GM06990 (cell line): ENCODE data around the gene HIC2.
A peak's percentile ranks its signal among the peaks of the same experiment; 100 is the strongest.
"Not testable (repeated sequence)": the region's sequence is repeated elsewhere in the genome, so short reads cannot be mapped to it uniquely, and the experiment has no call there.

ENCODE experiments used
- DNase-seq: peaks from one replicate; pipeline ENCODE4 v3.0.0-alpha.2; 2011; ENCODE audit not compliant: insufficient read length; ENCODE audit errors: extremely low read depth
- H3K27me3 ChIP-seq: replicated peaks from 2 replicates; pipeline ENCODE4 v1.6.0; 2011; ENCODE audit warnings: low read length; ENCODE audit not compliant: control insufficient read depth, insufficient read depth
- H3K36me3 ChIP-seq: 2 replicates; pipeline ENCODE4 v1.5.1; 2011; ENCODE audit warnings: low read length; ENCODE audit not compliant: control insufficient read depth, insufficient read depth
- H3K4me3 ChIP-seq: replicated peaks from 2 replicates; pipeline ENCODE4 v1.5.1; 2011; ENCODE audit warnings: low read depth, mild to moderate bottlenecking, control low read depth, low read length

Gene HIC2

DNA sequence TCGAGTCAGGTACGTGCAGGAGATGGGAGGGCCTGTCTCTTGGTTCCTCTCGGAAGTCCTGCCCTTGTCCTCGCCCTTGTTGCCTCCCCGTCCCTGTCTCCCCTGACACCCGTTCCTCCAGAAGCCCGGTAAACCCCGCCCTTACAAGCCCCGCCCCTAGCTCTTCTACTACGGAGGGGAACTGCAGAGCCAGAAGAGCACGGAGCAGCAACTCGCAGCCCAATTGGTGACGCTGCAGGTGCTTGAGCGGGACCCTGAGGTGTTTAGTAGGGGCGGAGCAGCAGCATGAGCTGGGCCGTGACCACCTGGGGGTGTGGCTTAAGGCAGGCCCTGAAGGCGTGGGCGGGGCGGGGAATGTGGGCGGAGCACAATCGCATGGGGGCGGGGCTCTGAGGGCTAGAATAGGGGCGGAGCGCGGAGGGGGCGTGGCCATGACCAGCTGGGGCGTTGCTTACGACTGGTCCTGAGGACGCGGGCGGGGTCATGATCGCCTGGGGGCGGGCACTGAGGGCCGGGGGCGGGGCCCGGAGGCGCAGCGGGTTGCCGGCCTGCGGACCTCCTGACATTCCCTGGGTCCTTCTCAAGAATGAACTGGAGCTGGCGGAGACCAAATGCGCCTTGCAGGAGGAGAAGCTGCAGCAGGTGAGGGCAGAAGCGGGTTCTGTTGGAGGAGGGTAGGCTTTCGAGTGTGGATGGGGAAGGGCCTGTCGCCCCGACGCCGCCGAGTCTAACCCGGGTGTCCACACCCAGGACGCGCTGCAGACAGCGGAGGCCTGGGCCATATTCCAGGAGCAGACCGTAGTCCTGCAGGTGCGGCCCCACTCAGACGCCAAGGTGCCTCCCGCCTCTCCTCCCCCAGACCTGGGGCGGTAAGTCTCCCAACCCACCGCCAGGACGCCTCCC, 51.3 kb downstream of the HIC2 start:
- DNase-seq = peak; percentile 83
- not testable (repeated sequence) for H3K36me3 ChIP-seq, H3K27me3 ChIP-seq
- H3K4me3 ChIP-seq = peak overlapping the region; percentile 40

DNA sequence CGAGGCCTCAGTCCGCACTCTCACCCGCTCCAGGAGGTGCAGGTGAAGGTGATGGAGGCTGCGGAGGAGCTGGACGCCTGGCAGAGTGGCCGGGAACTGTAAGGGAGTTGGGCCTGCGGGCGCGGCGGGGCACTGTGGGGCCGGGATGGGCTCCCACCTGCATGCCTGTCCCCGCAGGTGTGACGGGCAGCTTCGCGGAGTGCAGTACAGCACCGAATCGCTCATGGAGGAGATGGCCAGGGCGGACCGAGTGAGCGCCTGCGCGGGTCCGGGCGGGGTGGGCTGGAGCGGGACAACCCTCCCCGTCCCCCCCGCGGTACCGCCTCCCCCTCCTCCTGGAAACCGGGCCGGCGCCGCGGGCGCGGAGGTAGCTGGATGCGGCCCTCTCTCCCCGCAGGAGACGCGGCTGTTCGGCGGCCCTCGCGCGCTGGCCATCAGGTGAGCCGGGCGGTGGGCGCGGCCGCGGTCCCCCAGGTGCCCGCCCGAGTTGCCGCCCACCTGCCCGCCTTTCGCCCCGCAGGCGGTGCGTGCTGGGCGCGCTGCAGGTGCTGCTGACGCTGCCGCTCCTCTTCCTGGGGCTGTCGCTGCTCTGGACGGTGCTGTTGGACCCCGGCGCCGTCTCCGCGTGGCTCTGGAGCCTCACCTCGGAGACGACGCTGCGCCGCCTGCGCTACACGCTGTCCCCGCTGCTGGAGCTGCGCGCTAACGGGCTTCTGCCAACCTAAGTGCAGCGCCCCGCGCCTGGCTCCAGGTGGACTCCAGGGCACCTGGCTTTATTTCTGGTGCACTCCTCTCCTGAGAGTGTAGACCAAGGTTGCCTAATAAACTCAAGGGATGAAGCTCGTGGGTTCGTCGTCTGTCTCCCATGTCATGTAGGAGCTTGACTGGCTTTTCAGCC, 52.2 kb downstream of the HIC2 start:
- DNase-seq, H3K36me3 ChIP-seq, H3K27me3 ChIP-seq, H3K4me3 ChIP-seq: not testable (repeated sequence)

DNA sequence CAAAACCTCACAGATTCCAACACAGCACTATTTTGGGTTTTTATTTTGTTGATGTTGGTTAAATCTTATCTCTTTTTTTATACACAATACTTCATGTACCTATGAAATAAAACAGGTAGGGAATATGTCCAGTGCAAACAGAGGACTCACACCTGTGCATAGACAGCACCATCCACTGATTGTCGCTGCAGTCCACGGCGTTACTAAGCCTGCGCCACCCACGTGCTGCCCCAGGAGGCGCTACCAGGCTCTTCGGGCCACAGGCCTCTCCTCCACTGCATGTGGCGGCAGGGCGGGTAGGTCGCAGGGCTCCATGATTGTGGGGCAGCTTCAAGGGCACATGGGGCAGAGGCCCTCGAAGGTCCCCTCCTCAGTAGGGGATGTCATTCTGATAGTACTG, 55.8 kb downstream of the HIC2 start:
- not testable (repeated sequence) for H3K4me3 ChIP-seq, H3K27me3 ChIP-seq, DNase-seq, H3K36me3 ChIP-seq

DNA sequence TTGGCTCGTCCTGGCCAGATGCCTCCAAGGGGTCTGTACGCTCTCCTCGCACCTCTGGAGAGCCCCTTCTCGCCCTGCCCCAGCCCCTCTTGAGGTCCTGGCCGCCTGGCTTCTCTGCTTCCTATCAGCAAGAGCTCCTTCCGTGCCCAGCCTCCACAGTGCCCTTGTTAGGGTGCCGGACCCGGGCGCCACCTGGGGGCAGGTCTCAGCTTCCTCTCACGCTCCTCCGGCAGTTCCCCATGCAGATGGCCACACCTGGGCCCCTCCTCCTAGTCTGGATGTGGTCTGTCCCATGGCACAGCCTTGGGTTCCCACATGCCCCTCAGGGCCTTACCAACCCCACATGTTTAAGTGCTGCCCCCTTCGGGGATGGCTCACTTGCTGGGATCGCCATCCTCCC, 56.5 kb downstream of the HIC2 start:
- not testable (repeated sequence) for H3K4me3 ChIP-seq, H3K27me3 ChIP-seq, H3K36me3 ChIP-seq, DNase-seq

DNA sequence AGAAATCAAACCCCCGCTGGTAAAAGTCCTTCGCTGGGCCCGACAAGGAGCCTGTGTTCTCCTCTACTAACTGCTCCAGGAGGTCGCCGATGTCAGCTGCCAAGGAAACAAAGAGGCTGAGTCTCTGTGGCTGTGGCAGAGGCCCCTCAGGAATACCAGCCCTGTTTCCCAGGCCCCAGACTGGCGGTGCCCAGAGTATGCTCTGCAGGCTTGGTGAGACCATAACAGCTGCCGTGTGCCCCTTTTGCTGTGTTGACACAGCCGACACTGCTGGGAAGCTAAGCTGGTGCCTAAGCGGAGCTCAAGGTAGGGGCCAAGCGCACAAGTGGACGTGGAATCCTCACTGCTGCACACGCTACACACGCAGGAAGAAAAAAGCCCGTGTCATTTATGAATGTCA, 66.9 kb downstream of the HIC2 start:
- H3K4me3 ChIP-seq, H3K27me3 ChIP-seq, DNase-seq, H3K36me3 ChIP-seq: not testable (repeated sequence)

DNA sequence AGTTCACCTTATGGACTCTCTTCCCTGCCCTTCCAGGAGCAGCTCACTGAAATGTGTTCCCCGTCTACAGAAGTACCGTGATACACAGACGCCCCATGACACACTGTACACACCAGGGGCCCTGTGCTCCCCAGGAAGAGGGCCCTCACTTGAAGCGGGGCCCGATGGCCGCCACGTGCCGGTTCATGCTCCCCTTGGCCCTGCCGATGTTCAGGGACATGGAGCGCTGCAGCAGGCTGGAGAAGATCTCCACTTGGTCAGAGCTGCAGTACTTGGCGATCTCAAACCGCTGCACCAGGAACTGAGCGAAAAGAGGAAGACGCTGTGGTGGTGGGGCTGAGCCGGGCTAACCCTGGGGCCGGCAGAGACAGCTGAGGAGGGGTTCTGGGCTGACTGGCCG, 70.6 kb downstream of the HIC2 start:
- not testable (repeated sequence) for H3K36me3 ChIP-seq, H3K27me3 ChIP-seq, DNase-seq, H3K4me3 ChIP-seq

DNA sequence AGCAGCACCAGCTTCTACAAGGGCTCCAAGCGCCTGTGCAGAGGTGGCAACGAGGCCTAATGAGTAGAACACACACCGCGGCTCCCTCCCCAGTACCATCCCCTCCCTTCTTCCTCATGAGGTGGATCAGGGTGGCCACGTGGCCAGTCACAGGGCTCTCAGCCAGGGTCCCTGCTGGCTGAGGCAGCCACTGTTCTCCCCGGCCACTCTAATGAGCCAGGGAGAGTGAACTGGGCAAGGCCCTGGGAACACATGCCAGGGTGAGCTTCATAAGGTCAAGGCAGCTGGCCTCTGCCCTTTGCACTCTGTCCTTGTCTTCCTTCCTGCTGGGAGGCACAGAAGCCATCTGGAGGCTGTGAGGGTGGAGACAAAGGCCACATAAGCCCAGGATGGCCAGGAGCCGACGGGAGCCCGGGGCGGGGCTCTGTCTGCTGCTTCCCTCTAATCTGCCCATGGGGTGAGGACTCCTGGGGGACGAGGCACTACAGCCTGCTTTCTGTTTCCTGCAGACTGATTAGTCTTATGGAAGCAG, 72.0 kb downstream of the HIC2 start:
- DNase-seq, H3K36me3 ChIP-seq, H3K4me3 ChIP-seq, H3K27me3 ChIP-seq: not testable (repeated sequence)

DNA sequence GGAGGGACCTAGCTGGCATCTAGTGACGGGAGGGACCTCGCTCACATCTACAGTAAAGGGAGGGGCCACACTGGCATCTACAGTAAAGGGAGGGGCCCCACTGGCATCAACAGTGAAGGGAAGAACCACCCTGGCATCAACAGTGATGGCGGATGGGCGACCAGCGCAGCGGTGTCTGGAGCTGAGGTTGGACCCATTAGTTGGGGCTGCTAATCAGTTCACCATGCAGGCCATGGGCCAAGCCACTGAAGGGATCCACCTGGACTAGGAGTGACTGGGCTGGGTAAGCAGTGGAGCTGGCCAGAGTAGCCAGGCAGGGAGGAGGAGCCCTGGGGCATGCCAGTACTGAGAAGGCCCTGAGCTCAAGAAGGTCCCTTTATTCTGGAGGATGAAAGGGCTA, 73.4 kb downstream of the HIC2 start:
- DNase-seq, H3K27me3 ChIP-seq, H3K36me3 ChIP-seq, H3K4me3 ChIP-seq: not testable (repeated sequence)

DNA sequence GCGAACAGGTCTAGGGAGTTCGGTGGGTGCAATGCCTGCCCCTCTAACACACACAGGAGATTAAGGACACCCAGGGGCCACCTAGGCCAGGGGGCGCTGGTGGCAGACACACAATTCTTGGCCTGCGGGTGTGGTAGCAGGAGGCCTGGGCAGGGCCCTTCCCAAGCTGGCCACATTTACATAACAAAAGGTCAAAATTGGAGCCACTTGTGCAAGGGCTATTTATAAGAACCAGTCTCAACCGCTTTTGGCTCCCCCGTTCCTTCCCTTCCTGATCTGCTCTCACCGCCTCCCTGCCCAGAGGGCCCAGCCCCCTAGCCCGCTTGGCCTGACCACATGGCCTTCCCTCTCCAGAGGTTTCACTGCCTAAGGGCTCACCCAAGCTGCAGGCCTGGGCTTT, 75.1 kb downstream of the HIC2 start:
- not testable (repeated sequence) for H3K4me3 ChIP-seq, H3K27me3 ChIP-seq, H3K36me3 ChIP-seq, DNase-seq

DNA sequence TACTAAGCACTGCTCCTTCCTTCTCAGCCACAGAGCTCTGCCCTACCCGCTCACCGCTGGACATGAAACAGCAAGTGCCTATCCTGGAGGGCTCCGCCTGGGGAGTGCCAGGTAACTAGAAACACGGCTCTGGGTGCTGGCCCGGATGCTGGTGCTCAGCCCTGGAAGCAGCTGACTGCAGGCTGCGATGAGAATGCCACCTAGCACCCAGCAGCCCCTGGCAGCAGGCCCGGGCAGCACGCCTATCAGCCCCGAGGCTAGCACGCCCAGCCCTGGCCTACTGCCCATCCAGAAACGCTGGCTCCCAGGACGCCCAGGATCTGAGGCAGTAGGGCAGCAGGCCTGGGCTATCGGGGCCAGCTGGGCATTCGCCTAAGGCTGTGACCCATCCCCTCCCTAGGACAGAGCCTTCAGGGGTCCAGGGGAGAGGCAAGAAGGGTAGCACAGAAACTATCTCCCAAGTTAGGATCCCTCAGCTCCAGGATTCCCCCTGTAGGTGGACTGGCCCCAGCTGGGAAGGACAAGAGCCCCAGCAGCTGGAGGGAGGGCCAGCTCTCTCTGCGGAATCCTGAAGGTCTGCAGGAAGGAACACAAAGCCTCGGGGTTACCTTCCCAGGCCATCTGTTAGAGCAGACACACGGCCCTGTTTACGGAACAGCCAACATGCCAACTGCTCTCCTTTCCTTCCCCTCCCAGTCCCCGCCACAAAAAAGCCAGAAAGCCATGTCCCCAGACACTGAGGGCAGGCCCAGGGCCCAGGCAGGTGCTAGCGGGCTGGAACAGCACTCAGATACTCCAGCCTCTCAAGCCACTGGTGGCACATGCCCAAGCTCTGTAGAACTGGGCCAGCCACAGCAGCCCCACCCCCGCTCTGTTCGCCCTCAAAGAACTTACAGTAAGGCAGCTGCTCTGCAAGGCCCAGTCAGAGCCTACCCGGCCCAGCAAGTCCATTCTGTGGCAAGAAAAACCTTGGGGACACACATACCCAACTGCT, 76.9 kb downstream of the HIC2 start:
- not testable (repeated sequence) for H3K4me3 ChIP-seq, DNase-seq, H3K27me3 ChIP-seq, H3K36me3 ChIP-seq

DNA sequence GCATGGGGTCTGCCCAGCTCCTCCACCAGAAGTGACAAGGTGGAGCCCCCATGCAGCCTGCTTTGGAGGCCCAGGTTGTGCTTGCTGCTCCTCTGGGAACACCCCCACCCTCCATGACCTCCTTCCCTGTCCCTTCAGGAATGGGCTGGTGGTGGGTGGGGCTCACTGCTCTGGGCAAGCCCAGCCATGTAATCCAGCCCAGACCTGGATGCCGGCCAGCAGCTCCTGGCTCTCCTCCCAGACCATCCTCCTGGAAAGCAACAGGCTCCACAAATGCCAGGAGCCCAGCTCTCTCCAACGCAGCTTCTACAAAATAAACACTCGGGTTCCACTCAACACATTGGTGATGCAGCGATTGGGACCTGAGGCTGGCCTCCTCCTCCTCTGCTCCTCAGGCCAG, 80.8 kb downstream of the HIC2 start:
- not testable (repeated sequence) for DNase-seq, H3K27me3 ChIP-seq

DNA sequence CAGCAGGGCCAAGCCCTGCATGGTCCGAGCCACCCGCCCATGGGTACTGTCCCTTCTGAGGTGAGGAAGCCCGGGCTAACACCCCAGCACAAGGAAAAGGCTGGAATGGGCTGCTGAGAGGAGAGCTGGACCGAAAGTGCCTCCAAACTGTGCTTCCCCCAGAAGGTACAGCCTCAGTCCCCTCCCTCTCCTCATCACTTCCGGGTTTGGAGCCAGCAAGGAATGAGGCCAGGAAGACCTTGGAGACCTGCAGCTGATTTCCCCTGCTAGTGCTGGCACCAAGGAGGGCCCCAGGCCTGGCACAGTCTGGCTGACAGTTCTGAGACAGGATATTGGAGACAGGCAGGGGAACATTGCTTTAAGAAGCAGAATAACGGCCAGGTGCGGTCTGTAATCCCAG, 81.3 kb downstream of the HIC2 start:
- DNase-seq, H3K4me3 ChIP-seq, H3K36me3 ChIP-seq, H3K27me3 ChIP-seq: not testable (repeated sequence)

More for the DNA sequence above, 80.8 kb downstream of the HIC2 start:
- H3K4me3 ChIP-seq, H3K36me3 ChIP-seq: not testable (repeated sequence)
